HG03135 (cell line): Measurements from ENCODE around the gene MALT1.
"Not testable (repeated sequence)": the region's sequence is repeated elsewhere in the genome, so short reads cannot be mapped to it uniquely, and the experiment has no call there.

Experiments used
- ATAC-seq: cut with Tn5 transposase; IDR thresholded peaks from one replicate; pipeline ENCODE4 v1.9.1; 2021; ENCODE audit warnings: mild to moderate bottlenecking, moderate library complexity; ENCODE audit not compliant: unreplicated experiment

The MALT1 gene

GRCh38 chr18:58653144-58653722, 18.0 kb upstream of the MALT1 start:
- ATAC-seq: not testable (repeated sequence)

- no peak for ATAC-seq
These were observed 17.3 kb upstream of the MALT1 start for GRCh38 chr18:58653814-58654509.

- no peak for ATAC-seq
These were observed 16.2 kb upstream of the MALT1 start for GRCh38 chr18:58654896-58655614.

- ATAC-seq: no peak
These were observed 14.2 kb upstream of the MALT1 start for GRCh38 chr18:58657081-58657480.

- no peak for ATAC-seq
These were observed 13.8 kb upstream of the MALT1 start for GRCh38 chr18:58657494-58657893.

GRCh38 chr18:58659691-58660090, 11.6 kb upstream of the MALT1 start:
- ATAC-seq: no peak

GRCh38 chr18:58660915-58661314, 10.3 kb upstream of the MALT1 start:
- ATAC-seq: no peak

- ATAC-seq: no peak
These were observed 9.8 kb upstream of the MALT1 start for GRCh38 chr18:58661423-58661822.

- ATAC-seq: no peak
These were observed 9.1 kb upstream of the MALT1 start for GRCh38 chr18:58662118-58662517.

- no peak for ATAC-seq
These were observed 5.1 kb upstream of the MALT1 start for GRCh38 chr18:58666176-58666575.

- no peak for ATAC-seq
These were observed 3.1 kb upstream of the MALT1 start for GRCh38 chr18:58668211-58668610.

- no peak for ATAC-seq
These were observed 2.4 kb upstream of the MALT1 start for GRCh38 chr18:58668897-58669296.

- no peak for ATAC-seq
These were observed 1.4 kb upstream of the MALT1 start for GRCh38 chr18:58669731-58670378.

GRCh38 chr18:58670404-58671110, 708 bp upstream of the MALT1 start:
- no peak for ATAC-seq

- ATAC-seq: peak; percentile 36
These were observed 633 bp downstream of the MALT1 start for GRCh38 chr18:58671632-58672564.

GRCh38 chr18:58674159-58674558, 2.9 kb downstream of the MALT1 start:
- ATAC-seq: no peak

GRCh38 chr18:58674863-58675472, 3.7 kb downstream of the MALT1 start:
- ATAC-seq: no peak

GRCh38 chr18:58676270-58676669, 5.0 kb downstream of the MALT1 start:
- no peak for ATAC-seq

- ATAC-seq: no peak
These were observed 11.3 kb downstream of the MALT1 start for GRCh38 chr18:58682429-58683069.
